Panc1 (cell line): ENCODE data around the gene FAT1. TPM values are rescaled to one million over a fixed set of nuclear protein-coding genes. Genes with fewer than 3 reads are reported as not detected.

Experiments
- ATAC-seq: fragments of 200-7000 bp; cut with Tn5 transposase; 2 replicates; pipeline ENCODE4 v1.9.1; 2020; ENCODE audit warnings: mild to moderate bottlenecking, moderate library complexity
- BruUV-seq: library from RNA; stranded (reverse); fragments of 400-500 nt; replicated peaks from 2 replicates; lab custom pipeline; 2021; lab: Mats Ljungman, UMichigan
- CTCF ChIA-PET: fragments of 300-600 bp; sonication (Branson Sonifier 250); formaldehyde crosslinking; loops from one replicate; lab custom pipeline; 2022; ENCODE audit warnings: antibody characterized with exemption; lab: Charles Lee
- POLR2A ChIA-PET: fragments of 300-600 bp; sonication (Branson Sonifier 250); formaldehyde crosslinking; loops from one replicate; lab custom pipeline; 2022; ENCODE audit warnings: antibody characterized with exemption; lab: Charles Lee
- DNase-seq: peaks from one replicate; pipeline ENCODE4 v3.0.0-alpha.2; 2010; ENCODE audit warnings: low read depth, low spot score
- H3K27ac ChIP-seq: 2 replicates; pipeline ENCODE4 v1.5.1; 2011; ENCODE audit warnings: mild to moderate bottlenecking, low read length, inconsistent platforms
- H3K27me3 ChIP-seq: fragments of 200-500 bp; sonication (Bioruptor generic); 2 replicates; pipeline ENCODE4 v1.6.0; 2014; ENCODE audit warnings: low read length, inconsistent platforms; ENCODE audit not compliant: control insufficient read depth, insufficient read depth
- H3K36me3 ChIP-seq: fragments of 200-500 bp; sonication (Bioruptor generic); 2 replicates; pipeline ENCODE4 v1.5.1; 2014; ENCODE audit warnings: inconsistent platforms, mild to moderate bottlenecking, low read length, moderate library complexity; ENCODE audit not compliant: control insufficient read depth, insufficient read depth
- H3K4me1 ChIP-seq: 2 replicates; pipeline ENCODE4 v1.5.1; 2011; ENCODE audit warnings: inconsistent platforms, mild to moderate bottlenecking, low read length, moderate library complexity; ENCODE audit not compliant: control insufficient read depth, insufficient read depth
- H3K4me3 ChIP-seq, 2 experiments: 2 replicates each; pipeline ENCODE4 v1.5.1; 2011 to 2012; ENCODE audit warnings: low read depth in 2 of 2, low read length in 2 of 2, mild to moderate bottlenecking in 2 of 2, inconsistent platforms in 1 of 2, moderate library complexity in 1 of 2
- H3K9me3 ChIP-seq: fragments of 200-500 bp; sonication (Bioruptor generic); 2 replicates; pipeline ENCODE4 v1.5.1; 2014; ENCODE audit warnings: low read depth, mild to moderate bottlenecking, inconsistent platforms, low read length, moderate library complexity; ENCODE audit not compliant: control insufficient read depth, insufficient read depth
- POLR2AphosphoS5 ChIP-seq: IDR thresholded peaks from 2 replicates; pipeline ENCODE4 v1.6.1; 2012; ENCODE audit warnings: mild to moderate bottlenecking, low read depth, low read length, moderate library complexity
- SIN3A ChIP-seq: IDR thresholded peaks from 2 replicates; pipeline ENCODE4 v1.6.1; 2012; ENCODE audit warnings: low read depth, mild to moderate bottlenecking, low read length, moderate library complexity, borderline replicate concordance; ENCODE audit not compliant: insufficient read depth
- TCF7L2 ChIP-seq: IDR thresholded peaks from 2 replicates; pipeline ENCODE4 v1.6.1; 2011; ENCODE audit warnings: mild to moderate bottlenecking, low read depth, low read length, inconsistent platforms
- in situ Hi-C: cut with HindIII; loops from 2 replicates; pipeline ENCODE4 v1.10.0; 2016; ENCODE audit warnings: low sequenced_read_pairs, low pct_unique_long_range_greater_than_20kb
- intact Hi-C: fragments of 100-400 bp; cut with micrococcal nuclease; formaldehyde crosslinking; loops from one replicate; pipeline ENCODE4 v1.10.0; 2022; ENCODE audit not compliant: unreplicated experiment
- total RNA-seq: library from RNA; stranded (reverse); gene quantifications from one replicate; pipeline ENCODE4 v1.2.1, GENCODE V29; 2021; ENCODE audit not compliant: unreplicated experiment
- TF ChIP-seq, protein P1 (sequence below), 2 experiments: IDR thresholded peaks; 2 replicates each; pipeline ENCODE4 v1.6.1; 2011 to 2012; ENCODE audit warnings: low read depth in 2 of 2, control low read depth in 1 of 2, low read length in 1 of 2, mild to moderate bottlenecking in 1 of 2, moderate library complexity in 1 of 2; ENCODE audit not compliant: insufficient read depth in 1 of 2
- TF ChIP-seq, protein P2 (sequence below): fragments of 450-650 bp; IDR thresholded peaks from 2 replicates; pipeline ENCODE4 v1.5.1; 2017; ENCODE audit warnings: mild to moderate bottlenecking

FAT1 gene
- total RNA-seq, 1 experiment from 2014 or later = 288 TPM

DNA sequence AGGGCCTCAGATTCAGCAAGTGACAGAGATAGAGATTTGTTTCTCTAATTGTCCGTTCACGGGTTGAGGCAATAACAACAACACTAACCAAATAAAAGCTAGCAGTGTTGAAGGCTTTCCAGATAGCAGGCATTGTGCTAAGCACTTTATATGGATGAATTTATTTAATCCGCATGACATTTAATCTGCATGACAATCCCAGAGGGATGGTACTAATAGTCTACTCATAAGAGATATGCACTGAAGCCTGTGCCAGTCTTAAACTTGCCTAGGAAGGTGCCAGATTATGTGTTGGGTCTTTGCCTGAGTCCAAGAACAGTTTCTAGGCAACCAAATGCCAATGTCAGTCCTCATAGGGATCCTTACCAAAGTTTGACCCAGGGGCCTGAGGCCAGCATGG is 37.7 kb upstream of the FAT1 start:
- intact Hi-C loops = no loop called here
- Histone ChIP-seq H3K27me3 (no peaks in the 10 kb centered on the region), H3K9me3 (no peaks in the 10 kb centered on the region), H3K4me3 (no peak overlapping the region), H3K27ac (peak overlapping the region; percentile 23; the same call in 1 of the 2 replicates), H3K4me1 (peaks cover 9% of the 10 kb centered on the region), H3K36me3 (no peaks in the 10 kb centered on the region)
- TF ChIP-seq, protein P1, sequence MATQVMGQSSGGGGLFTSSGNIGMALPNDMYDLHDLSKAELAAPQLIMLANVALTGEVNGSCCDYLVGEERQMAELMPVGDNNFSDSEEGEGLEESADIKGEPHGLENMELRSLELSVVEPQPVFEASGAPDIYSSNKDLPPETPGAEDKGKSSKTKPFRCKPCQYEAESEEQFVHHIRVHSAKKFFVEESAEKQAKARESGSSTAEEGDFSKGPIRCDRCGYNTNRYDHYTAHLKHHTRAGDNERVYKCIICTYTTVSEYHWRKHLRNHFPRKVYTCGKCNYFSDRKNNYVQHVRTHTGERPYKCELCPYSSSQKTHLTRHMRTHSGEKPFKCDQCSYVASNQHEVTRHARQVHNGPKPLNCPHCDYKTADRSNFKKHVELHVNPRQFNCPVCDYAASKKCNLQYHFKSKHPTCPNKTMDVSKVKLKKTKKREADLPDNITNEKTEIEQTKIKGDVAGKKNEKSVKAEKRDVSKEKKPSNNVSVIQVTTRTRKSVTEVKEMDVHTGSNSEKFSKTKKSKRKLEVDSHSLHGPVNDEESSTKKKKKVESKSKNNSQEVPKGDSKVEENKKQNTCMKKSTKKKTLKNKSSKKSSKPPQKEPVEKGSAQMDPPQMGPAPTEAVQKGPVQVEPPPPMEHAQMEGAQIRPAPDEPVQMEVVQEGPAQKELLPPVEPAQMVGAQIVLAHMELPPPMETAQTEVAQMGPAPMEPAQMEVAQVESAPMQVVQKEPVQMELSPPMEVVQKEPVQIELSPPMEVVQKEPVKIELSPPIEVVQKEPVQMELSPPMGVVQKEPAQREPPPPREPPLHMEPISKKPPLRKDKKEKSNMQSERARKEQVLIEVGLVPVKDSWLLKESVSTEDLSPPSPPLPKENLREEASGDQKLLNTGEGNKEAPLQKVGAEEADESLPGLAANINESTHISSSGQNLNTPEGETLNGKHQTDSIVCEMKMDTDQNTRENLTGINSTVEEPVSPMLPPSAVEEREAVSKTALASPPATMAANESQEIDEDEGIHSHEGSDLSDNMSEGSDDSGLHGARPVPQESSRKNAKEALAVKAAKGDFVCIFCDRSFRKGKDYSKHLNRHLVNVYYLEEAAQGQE (IDR thresholded peaks at IDR 0.05; ENCODE audit: insufficient read depth in 1 of 2, low read depth in 2 of 2, low read length in 1 of 2) = no peak
- TF ChIP-seq POLR2AphosphoS5 = no peak
- BruUV-seq = no TSS peak
- no peak for ATAC-seq
- DNase-seq = no peak
- CTCF ChIA-PET = no interaction called here
- in situ Hi-C loops = no loop called here
- POLR2A ChIA-PET = no interaction called here

DNA sequence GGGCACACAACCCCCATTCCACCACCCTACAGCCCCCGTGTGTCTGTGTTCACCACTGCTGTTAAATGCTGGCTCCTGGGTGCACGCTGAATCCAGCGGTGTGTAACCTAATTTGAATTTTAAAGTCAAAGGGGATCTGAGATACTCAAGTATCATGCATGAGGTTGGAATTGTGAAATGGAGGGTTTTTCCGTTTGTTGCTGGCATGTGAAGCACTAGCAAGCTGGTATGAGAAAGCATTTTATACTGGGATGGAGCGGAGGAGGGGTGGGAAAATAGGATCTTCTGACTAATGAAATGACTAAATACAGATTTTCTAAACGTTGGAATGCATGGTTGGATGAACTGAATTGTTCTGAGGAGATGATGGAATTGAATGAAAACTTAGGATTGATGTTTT is 36.9 kb upstream of the FAT1 start:
- no peak overlapping the region for H3K4me3 ChIP-seq
- peaks cover 3% of the 10 kb centered on the region; the same call in 1 of the 2 replicates for H3K4me1 ChIP-seq
- in situ Hi-C loops (no loop called here), intact Hi-C loops (no loop called here)
- CTCF ChIA-PET = no interaction called here
- no peaks in the 10 kb centered on the region for H3K36me3 ChIP-seq
- H3K27ac ChIP-seq = no peak overlapping the region
- H3K27me3 ChIP-seq = no peaks in the 10 kb centered on the region
- no peak for TF ChIP-seq POLR2AphosphoS5
- TF ChIP-seq TCF7L2 = no peak
- TF ChIP-seq, protein P1 (IDR thresholded peaks at IDR 0.05; ENCODE audit: insufficient read depth in 1 of 2, low read depth in 2 of 2, low read length in 1 of 2) = no peak
- no peak for TF ChIP-seq SIN3A
- TF ChIP-seq, protein P2, sequence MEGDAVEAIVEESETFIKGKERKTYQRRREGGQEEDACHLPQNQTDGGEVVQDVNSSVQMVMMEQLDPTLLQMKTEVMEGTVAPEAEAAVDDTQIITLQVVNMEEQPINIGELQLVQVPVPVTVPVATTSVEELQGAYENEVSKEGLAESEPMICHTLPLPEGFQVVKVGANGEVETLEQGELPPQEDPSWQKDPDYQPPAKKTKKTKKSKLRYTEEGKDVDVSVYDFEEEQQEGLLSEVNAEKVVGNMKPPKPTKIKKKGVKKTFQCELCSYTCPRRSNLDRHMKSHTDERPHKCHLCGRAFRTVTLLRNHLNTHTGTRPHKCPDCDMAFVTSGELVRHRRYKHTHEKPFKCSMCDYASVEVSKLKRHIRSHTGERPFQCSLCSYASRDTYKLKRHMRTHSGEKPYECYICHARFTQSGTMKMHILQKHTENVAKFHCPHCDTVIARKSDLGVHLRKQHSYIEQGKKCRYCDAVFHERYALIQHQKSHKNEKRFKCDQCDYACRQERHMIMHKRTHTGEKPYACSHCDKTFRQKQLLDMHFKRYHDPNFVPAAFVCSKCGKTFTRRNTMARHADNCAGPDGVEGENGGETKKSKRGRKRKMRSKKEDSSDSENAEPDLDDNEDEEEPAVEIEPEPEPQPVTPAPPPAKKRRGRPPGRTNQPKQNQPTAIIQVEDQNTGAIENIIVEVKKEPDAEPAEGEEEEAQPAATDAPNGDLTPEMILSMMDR = no peak
- POLR2A ChIA-PET = no interaction called here
- ATAC-seq = no peak
- H3K9me3 ChIP-seq = no peaks in the 10 kb centered on the region
- DNase-seq = no peak
- no TSS peak for BruUV-seq
